VCaP (cell line): ENCODE measurements around the gene SUPT5H.

ENCODE experiments used
- H3K27ac ChIP-seq: fragments of 450-650 bp; 2 replicates; pipeline ENCODE4 v1.5.1; 2017
- CTCF ChIP-seq: fragments of 450-650 bp; conservative IDR thresholded peaks from 2 replicates; pipeline ENCODE4 v1.5.1; 2017; ENCODE audit warnings: mild to moderate bottlenecking, moderate library complexity

The SUPT5H gene

GRCh38 chr19:39445196-39446111 is at the start of gene SUPT5H:
SUPT5H (plus strand) TSS chr19:39445582; CDS start chr19:39445891, 309 bp downstream.
- H3K27ac ChIP-seq = peak within 1 kb of the TSS; percentile 95
- TF ChIP-seq CTCF = no peak

GRCh38 chr19:39397360-39398296 is 47.8 kb upstream of the SUPT5H start:
- TF ChIP-seq CTCF = peak; percentile 98
- H3K27ac ChIP-seq = peak overlapping the region; percentile 22; the same call in 1 of the 2 replicates

GRCh38 chr19:39398297-39398864 is 47.0 kb upstream of the SUPT5H start:
- peak overlapping the region; percentile 22; the same call in 1 of the 2 replicates for H3K27ac ChIP-seq
- TF ChIP-seq CTCF = no peak

GRCh38 chr19:39399668-39400050 is 45.7 kb upstream of the SUPT5H start:
- no peak overlapping the region for H3K27ac ChIP-seq
- TF ChIP-seq CTCF = no peak

- TF ChIP-seq CTCF = no peak
- no peak overlapping the region for H3K27ac ChIP-seq
Measured at GRCh38 chr19:39400061-39400460, 45.3 kb upstream of the SUPT5H start.

GRCh38 chr19:39401070-39401548 is 44.3 kb upstream of the SUPT5H start:
- peak overlapping the region; percentile 99 for H3K27ac ChIP-seq
- TF ChIP-seq CTCF = no peak
